Measurements from ENCODE around the gene TBC1D5.

DNA sequence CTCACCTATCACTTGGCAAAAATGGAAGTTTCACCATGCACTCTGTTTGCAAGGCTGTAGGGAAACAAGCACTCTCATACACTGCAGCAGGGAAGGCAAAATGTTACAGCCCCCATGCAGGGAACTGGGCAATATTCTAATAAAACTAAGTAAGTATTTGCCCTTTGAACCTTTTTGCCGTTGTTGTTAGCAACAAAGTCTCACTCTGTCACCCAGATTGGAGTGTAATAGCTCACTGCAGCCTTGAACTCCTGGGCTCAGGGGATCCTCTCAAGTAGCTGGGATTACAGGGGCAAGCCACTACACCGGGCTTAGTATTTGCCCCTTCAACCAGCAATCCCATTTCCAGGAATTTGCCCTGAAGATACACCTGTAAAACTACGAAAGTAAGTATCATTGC, 122.5 kb downstream of the TBC1D5 start:
- TF ChIP-seq EZH2 (IDR thresholded peaks at IDR 0.05): no peak
- no peak for TF ChIP-seq FOXP2 (optimal IDR thresholded peaks at IDR 0.05; ENCODE audit: control extremely low read depth, extremely low read length, insufficient read depth)
